ENCODE results near the gene NDOR1.

The NDOR1 gene

DNA sequence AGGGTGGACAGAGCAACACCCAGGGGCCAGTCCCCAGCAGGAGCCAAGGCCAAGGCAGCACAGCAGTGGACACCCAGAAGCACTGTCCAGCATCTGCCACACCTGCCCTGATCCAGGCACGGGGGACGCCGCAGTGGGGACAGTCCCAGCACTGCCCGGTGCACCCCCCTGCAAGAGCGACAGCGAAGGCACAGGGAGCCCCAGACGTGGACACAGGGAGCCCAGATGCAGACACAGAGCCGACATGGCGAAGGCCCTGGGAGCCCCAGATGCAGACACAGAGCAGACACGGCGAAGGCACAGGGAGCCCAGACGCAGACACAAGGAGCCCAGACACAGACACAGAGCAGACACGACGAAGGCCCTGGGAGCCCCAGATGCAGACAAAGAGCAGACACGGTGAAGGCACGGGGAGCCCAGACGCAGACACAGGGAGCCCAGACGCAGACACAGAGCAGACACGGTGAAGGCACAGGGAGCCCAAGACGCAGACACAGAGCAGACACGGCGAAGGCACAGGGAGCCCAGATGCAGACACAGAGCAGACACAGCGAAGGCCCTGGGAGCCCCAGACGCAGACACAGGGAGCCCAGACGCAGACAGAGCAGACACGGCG lies 21.4 kb upstream of the NDOR1 start:
- no peak for DNase-seq

- DNase-seq, result no peak
Observed at GRCh38 chr9:137184881-137185660, 20.4 kb upstream of the NDOR1 start.

- DNase-seq, result no peak
Observed at GRCh38 chr9:137185921-137186320, 19.6 kb upstream of the NDOR1 start.

GRCh38 chr9:137186385-137186784 lies 19.1 kb upstream of the NDOR1 start:
- DNase-seq, result no peak

DNA sequence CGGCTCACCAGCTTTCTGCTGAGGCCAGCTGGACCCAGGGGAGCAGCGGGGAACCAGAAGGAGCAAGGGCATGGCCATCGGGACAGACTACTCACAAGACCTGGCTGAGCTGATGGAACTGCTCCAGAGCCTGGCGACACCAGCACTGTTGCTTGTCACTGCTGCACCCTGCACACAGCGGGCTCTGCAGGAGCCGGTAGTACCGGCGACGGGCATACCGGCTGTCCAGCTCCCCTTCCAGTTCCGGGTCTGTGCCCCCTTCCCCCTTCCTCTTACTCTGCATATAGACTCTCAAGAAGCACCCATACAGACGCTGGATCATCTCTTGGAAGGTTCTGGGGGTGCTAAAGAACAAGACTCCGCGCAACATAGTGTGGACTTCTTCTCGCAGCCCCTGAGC lies 18.1 kb upstream of the NDOR1 start:
- DNase-seq, result no peak

- no peak for DNase-seq
Observed at GRCh38 chr9:137188086-137188489, 17.4 kb upstream of the NDOR1 start.

- DNase-seq, result peak; percentile 93
Observed at GRCh38 chr9:137188490-137189296, 16.8 kb upstream of the NDOR1 start, which contains the start of the genes ANAPC2 and SSNA1. Gene ANAPC2, minus strand, starts transcription at chr9:137188560. Its CDS starts 28 bp downstream, at chr9:137188532. Gene SSNA1, plus strand, starts transcription at chr9:137188676. Its CDS starts 51 bp downstream, at chr9:137188727.

DNA sequence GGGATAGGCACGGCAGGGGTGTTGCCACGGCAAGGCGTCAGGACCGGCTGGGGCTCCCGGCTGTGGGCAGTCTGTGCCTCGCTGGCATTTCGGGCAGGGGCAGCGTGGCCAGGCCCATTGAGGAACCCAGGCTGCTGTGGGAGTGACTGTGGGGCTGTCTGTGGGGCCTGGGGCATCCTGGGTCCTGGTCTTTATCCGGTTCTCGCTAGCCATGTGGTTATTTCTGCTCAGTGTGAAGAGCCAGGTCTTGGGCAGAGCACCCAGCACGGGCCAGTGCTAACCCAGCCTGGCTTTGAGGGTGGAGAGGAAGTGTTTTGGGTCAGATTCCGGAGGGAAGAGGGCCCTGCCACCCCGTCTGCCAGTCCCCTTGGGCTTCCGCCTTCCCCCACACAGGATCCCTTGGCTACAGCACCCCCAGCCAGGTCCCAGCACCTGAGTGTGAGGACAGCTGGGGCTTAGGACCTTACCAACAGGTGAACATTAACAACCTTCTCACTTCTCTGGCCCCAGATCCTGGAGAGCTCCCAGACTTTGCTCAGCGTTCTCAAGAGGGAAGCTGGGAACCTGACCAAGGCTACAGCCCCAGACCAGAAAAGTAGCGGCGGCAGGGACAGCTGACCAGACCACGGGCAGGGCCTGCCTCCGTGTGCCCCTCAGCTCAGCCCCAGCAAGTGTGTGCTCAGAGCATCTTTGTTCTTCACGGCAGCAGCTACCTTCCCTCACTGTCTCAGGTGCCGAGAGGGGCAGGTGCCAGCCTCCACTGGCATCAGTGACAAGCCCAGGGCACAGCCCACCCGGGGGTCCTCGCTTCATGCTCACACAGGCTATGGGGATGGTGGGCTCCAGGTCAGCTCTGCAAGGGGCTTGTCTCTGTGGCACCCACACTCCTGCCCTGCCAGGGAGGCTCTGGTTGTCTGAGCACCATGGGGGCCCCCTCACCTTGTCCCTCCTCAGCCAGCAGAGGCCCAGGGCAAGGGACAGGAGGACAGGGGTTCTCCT lies 15.9 kb upstream of the NDOR1 start:
- DNase-seq, result no peak

DNA sequence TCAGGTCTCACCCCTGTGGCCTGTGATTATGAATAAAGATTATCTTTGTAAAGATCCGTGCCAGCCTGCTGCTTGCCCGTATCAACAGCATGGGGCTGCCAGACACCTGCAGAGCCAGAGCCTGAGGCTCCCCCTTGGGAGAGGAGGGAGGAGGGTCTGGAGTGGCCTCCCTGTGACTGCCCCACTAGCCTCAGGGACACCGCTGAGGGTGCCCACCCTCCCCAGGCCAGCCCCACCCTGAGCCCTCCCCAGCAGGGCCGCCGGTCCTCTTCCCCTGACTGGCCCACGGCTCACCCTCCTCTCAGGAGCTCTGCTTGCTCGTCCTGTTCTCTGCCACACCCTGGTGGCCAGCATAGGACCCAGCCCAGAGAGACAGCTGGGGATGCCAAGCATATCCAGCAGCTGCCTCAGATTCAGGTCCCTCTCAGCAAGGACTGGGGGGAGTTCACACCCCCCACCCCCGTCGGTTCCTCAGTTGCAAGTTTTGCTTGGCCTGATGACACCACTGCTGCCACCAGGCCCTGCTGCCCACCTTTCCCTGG lies 15.1 kb upstream of the NDOR1 start:
- DNase-seq, result peak; percentile 15

DNA sequence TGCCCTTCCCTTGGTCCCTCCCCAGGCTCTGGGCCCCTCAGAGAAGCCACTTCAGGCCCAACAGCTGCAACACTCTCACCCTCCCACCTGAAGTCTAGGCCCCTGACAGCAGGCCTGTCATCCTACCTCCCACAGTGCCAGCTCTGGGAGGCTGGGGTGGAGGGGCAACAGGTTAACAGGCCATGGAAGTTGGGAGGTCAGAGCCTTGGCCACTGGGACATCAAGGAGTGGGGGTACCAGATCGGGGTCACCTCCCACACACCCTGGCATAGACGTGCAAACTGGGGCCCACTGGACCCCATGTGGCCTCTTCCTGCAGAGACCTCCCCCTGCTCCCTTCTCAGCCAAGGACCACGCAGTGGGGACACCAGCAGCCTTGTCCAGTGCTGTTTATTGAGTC lies 14.3 kb upstream of the NDOR1 start:
- no peak for DNase-seq

DNA sequence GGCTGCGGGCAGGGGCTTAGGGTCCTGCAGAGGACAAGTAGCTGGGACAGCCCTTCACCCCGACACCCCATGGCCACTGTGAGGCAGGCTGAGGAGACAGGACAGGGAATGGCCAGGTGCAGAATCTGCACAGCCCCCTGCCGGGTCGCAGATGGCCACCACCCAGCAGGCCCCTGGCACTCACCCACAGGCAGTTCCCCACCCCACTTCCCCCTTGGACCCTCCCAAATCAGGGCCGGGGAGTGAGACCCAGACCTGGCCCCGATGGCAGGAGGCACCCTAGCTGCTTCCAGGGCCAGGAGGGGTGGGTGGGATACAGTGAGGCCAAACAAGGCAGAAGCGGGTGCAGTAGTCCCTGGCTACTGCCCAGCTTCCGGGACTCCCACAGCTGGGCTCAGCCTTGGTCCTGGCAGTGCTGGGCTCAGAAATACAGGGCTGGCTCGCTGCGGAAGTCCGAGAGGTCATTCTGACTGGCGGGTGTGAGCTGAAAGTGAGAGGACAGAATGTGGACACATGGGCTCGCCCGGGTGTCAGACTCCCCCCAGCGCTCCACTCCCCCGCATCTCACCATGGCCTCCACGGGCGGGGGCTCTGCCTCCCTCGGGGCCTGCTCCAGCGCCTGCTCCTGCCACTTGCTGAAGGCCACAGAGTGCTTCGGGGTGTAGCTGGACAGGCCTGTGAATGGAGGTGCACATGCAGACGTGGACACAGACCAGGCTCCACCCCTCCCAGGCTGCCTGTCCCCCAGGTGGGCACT lies 13.6 kb upstream of the NDOR1 start:
- DNase-seq, result no peak

DNA sequence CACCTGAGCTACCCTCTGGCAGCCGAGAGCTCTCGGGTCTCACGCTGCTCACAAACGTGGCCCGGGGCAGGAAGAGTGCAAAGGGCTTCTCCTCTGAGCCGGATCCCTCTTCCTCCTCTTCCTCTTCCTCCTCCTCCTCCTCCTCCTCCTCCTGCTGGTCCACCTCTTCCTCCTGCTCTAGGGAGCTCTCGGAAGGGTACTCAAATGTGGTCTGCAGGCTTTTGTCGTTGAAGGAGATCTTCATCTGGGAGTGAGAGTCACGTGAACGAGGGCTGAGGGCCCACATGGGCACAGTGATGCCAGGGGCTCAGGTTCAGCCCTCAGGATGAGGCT lies 13.1 kb upstream of the NDOR1 start:
- DNase-seq, result no peak

GRCh38 chr9:137192859-137193258 lies 12.6 kb upstream of the NDOR1 start:
- DNase-seq, result no peak

- no peak for DNase-seq
Observed at GRCh38 chr9:137193771-137194170, 11.7 kb upstream of the NDOR1 start.

- peak; percentile 48 for DNase-seq
Observed at GRCh38 chr9:137194388-137194787, 11.1 kb upstream of the NDOR1 start.

DNA sequence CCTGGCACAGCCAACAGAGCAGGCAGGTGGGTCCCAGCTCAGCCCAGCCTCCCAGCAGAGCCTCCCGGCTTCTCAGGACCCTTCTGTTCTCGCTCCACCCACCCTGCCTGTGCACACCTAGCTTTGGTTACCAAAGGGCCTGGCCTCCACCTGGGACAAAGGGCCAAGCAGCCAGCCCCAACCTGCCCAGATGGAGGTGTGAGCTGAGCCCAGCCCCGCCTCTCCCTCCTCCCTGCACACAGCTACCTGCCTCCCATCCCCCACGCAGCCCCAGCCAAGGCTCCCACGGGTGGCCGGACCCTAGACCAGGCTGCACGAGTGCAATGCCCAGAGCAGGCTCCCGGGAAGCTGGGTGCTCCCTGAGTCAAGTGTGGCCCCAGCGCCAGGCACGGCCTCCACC lies 10.6 kb upstream of the NDOR1 start:
- no peak for DNase-seq

DNA sequence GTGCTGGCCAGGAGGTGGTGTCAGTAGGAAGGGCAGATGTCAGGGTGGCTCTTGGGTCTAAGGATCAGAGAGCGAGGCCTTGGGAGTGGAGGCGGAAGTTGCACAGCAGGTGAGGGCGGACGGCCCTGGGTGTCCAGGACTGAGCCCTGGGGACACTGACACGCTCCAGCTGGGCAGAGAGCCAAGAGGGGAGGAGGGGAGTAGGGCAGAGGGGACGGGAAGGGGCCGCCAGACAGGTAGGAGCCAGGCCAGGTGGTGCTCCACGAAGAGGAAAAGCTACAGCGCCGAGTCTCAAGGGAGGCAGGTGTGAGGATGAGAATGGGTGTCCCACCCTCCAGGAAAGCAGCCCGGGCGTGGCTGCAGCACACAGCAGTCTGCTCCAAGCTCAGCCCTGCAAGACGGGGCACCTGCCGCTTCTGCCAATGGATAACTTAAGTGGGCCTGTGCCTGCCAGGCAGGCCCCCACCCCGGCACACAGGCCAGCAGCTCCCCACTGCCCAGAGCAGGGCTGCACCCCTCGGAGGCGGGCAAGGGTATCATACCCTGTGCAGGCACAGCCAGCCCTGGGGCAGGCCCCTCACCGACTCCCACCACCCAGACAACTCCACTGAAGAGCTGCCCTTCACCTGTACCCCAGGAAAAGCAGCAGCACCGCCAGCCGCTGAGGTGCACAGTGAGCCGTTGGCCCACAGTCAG lies 9.8 kb upstream of the NDOR1 start:
- peak; percentile 42 for DNase-seq

DNA sequence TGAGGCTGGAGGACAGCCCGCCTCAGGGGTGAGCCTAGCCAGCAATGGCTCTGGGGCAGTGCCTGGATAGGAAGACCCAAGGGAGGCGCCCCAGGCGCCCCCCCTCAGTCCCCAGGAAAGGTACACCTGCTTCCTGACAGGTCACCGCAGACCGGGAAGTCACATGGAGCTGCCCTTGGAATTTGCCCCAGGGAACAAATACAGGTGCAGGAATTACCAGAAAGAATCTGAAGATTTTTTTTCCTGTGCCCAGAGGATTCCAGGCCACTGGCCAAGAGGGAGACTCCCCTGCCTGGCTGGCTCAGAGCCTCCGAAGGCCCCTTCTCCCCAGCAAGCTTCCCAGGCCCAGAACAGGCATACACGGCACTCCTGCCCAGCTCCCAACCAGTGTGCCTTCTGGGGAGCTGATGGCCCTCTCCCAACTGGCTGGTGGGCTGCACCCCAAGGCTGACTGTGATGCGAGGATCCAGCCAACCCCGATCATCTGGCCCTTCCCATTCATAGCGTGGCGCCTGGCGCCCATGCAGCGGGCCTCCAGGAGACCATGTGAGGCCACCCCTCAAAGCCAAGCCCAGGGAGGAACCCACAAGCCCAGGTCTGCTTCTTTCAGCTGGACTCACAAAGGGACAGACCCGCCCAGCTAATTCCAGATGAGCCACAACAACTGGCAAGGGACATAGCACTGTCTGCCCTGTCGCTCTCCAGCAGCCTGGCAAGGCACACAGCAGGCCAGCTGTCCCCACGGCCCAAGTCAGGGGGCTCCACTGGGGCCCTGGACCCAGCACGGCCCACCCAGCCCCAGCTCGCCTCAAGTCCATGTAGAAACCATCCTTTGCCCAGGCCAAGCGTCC lies 7.2 kb upstream of the NDOR1 start:
- no peak for DNase-seq

GRCh38 chr9:137198902-137199283 lies 6.6 kb upstream of the NDOR1 start:
- no peak for DNase-seq
